Measurements from ENCODE around the gene TAF12. TPM values are rescaled to one million over a fixed set of nuclear protein-coding genes. Genes with fewer than 3 reads are reported as not detected.

The TAF12 gene
- total RNA-seq, 1 experiment from 2014 or later: 39.5 TPM

Small RNA genes lying within 50 kb of the gene (small RNA-seq; reads per million reads assigned to genes)
- gene RF00422 (not detected), gene RNU11 (not detected), gene SNORA16A (not detected), gene SNORA44 (not detected), gene SNORA61 (not detected), gene SNORD99 (14,543 reads per million, percentile 100 among the genes with 10 or more reads in this experiment)

Other genes with a start within 250 kb of the TAF12 start
- 27.5 and 49.7 TPM in 2 replicates for gene RCC1, start 137.0 kb downstream of the TAF12 start, total RNA-seq (2014; rRNA removed; shearing (Covaris generic); ENCODE audit: low replicate concordance)
- gene TRNAU1AP, start 90.0 kb downstream of the TAF12 start, total RNA-seq (2014; rRNA removed; shearing (Covaris generic); ENCODE audit: low replicate concordance): 22.4 and 28.6 TPM in 2 replicates
- 0.37 and 2.2 TPM in 2 replicates for gene RAB42, start 50.8 kb downstream of the TAF12 start, total RNA-seq (2014; rRNA removed; shearing (Covaris generic); ENCODE audit: low replicate concordance)
- not detected in 2 replicates for gene RNU11, start 5.5 kb upstream of the TAF12 start, total RNA-seq (2014; rRNA removed; shearing (Covaris generic); ENCODE audit: low replicate concordance)
- 7.2 and 8.8 TPM in 2 replicates for gene GMEB1, start 25.7 kb upstream of the TAF12 start, total RNA-seq (2014; rRNA removed; shearing (Covaris generic); ENCODE audit: low replicate concordance)
- 44.0 and 52.5 TPM in 2 replicates for gene YTHDF2, start 93.9 kb upstream of the TAF12 start, total RNA-seq (2014; rRNA removed; shearing (Covaris generic); ENCODE audit: low replicate concordance)
- gene OPRD1, start 169.1 kb upstream of the TAF12 start, total RNA-seq (2014; rRNA removed; shearing (Covaris generic); ENCODE audit: low replicate concordance): not detected in 2 replicates